HG03064 (cell line): ENCODE results near the gene PGLYRP2.

ENCODE experiments used
- ATAC-seq: cut with Tn5 transposase; IDR thresholded peaks from one replicate; pipeline ENCODE4 v1.9.1; 2021; ENCODE audit warnings: low read depth; ENCODE audit not compliant: unreplicated experiment

Gene PGLYRP2

GRCh38 chr19:15456871-15457700 is 22.2 kb downstream of the PGLYRP2 start:
- ATAC-seq = no peak

GRCh38 chr19:15456441-15456840 is 22.9 kb downstream of the PGLYRP2 start:
- ATAC-seq = no peak

GRCh38 chr19:15455996-15456395 is 23.3 kb downstream of the PGLYRP2 start:
- ATAC-seq = no peak

GRCh38 chr19:15453906-15454860 is 25.1 kb downstream of the PGLYRP2 start:
- ATAC-seq = no peak

- no peak for ATAC-seq
These were observed 26.2 kb downstream of the PGLYRP2 start for GRCh38 chr19:15453091-15453578.

DNA sequence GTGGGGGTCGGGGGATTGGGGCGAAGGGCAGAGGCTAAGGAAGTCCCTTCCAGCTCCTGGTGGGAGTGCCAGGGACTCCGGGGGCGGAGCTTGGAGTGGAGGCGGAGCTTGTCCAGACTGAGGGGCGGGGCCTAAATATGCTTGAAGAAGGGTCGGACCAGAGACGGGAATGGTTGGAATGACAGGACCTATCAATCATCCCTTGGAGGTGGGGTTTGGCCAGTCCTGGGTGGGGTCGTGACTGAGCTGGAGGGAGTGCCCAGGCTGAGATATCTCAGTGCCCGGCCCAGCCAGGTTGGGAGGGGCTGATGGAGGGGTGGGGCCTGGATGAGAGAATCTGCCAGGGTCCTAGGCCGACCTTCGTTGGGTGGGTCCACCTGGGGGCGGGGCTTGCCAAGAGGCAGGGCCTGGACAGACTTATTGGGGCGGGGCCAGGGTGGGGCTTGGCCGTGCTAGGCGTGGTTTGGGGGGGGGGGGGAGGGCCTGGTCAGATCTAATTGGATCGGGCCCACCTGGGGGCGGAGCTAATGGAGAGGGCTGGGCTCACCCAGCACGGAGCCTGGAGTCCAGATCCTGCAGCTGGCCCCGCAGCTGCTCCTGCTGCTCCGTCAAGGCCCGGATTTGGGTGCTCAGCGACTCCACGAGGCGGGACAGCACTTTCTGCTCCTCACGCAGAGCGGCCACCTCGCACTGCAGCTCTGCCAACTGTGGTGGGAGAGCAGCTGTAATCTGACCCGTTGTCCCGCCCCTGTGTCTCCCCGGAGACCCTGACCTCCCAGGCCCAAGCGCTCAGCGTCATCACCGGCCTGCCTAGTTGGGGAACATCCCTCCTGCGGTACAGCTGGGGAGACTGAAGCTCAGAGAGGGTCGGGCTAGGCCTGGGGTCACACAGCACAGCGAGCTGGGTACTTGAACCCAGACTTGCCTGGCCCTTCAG is 26.9 kb downstream of the PGLYRP2 start:
- no peak for ATAC-seq

DNA sequence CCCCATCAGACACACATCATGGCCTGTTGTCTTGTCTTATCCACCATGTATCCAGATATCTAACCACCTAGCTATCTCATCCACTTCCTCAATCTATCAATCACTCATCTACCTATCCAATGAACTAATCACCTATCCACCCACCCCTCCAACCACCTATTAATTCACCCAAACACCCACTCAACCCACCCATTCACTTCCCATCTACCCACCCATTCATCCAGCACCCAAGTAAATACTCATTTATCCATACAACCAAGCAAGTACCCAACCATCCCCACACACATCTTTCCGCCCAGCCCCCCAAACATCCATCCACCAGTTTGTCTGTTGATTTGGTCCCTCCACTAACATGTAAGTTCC is 28.8 kb downstream of the PGLYRP2 start:
- no peak for ATAC-seq

DNA sequence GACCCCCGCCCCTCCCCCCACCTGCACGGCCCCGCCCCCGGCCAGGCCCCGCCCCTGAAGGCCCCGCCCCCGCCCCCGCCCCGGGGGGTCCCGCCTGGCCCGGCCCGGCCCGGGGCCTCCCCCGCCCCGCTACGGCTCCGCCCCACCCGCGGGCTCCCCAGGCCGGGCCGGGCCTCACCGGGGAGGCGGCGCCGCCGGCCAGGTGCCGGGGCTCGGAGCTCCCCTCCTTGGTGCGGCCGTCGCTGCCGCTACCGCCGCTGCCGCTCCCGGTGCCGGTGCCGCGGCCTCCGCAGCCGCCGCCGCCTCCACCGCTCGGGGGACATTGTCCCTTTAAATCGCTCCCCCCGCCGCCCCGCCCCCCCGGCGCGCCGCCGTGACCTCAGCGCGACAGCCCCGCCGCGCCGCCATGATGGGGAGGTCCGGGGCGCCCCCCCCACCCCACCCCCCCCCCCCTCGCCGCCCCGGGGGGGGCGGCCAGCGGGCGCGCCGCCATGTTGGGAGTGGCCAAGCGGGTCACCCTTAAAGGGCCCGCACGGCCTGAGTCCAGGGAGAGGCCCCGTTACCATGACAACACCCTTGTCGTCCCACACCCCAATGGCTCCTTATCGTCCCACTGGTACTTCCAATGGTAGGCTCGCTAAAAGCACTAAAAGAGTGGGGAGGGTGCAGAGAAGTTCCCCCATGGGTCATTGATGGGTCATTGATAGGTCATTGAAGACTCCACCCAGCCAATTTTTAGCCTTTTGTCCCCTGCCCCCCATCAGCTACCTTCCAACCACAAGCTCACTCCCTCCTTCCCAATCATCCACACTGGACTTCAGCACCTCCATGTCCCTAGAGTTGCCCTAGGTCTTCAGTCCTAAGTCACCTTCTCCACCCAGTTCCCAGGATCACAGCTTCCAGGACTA is 29.4 kb downstream of the PGLYRP2 start, which contains the start of gene WIZ:
WIZ (minus strand) TSS at position 337 of the 908 bp plus-strand sequence. CDS start 1,649 bp downstream, outside the sequence.
- ATAC-seq = no peak

GRCh38 chr19:15448778-15449619 is 30.3 kb downstream of the PGLYRP2 start:
- no peak for ATAC-seq

DNA sequence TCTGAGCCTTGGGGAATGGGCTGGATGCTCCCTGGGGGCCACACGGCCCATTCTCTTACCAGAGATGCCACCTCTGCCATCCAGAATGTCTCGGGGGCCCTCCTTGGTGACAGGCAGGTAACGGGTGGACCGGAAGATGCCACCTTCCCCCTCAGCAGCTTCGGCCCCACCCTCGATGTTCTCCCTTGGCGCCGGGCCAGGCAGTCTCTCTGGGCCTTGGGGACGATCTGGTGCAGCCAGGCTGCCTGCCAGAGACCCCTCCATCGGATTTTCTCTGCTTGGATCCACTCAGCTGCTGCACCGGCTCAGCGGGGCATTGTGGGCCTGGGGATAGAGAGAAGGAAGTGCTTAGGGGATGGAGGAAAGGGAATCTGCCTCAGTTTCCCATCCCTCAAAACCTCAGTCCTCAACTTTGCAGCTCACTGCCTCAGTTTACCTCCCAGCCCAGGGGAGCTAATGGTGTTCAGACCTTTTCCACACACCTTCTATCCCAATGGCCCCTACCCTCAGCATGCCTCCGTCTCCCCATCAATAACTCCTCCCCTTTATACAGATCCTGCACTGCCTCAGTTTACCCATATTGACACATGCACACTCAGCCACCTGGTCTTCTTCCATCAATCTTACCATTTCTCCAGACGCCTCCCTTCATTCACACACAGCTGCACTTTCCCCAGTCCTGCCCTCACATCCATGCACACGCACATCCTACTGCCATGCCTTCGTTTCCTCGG is 31.1 kb downstream of the PGLYRP2 start:
- ATAC-seq = no peak

DNA sequence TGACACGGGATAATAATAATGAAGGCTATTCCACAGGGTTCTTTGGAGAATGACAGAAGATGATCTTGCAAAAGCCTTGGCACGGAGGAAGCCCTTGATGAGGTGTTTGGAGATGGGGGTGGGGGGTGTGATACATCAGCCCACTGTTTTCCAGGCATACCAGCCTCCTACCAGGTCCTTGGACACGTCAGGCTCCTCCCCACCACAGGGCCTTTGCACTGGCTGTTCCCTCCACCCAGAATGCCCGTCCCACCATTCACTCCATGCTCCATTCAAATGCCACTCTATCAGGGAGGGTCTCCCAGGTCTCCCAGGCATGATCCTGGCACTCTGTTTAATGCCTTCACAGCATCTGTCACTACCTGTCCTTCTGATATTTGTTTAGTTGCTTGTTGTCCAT is 32.2 kb downstream of the PGLYRP2 start:
- no peak for ATAC-seq

- no peak for ATAC-seq
These were observed 33.4 kb downstream of the PGLYRP2 start for GRCh38 chr19:15445807-15446376.

- no peak for ATAC-seq
These were observed 34.1 kb downstream of the PGLYRP2 start for GRCh38 chr19:15445227-15445605.

DNA sequence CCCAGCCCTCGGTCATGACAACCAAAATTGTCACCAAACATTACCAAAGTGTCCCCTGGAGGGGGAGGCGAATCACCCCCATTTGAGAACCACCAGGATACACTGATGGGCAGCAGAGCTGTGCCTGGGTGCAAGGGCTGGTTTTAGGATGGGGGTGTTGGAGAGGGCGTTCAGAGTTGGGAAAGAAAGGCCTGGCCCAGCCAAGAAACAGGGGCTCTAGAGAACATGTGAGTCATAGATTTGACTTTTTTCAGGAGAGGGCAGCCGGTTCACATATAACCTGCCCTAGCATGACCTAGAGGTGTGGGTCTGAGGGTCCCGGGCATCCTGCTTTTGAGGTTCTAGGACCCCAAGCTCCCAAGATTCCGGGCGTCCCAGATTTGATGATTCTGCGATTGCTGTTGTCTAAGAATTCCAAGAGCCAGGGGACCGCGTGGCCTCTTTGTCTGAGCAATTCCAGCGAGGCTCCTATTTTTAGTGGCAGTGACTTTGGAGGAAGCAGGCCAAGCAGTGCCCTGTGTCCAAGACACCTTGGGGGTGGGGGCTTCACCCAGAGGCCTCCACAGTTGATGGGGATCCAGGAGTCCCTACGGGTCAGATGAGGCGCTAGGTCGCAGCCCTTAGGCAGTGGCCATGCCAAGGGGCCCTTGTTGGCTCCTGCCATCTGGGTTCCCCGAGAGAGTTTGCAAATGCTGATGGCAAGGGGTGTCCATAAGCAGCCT is 34.6 kb downstream of the PGLYRP2 start:
- no peak for ATAC-seq

DNA sequence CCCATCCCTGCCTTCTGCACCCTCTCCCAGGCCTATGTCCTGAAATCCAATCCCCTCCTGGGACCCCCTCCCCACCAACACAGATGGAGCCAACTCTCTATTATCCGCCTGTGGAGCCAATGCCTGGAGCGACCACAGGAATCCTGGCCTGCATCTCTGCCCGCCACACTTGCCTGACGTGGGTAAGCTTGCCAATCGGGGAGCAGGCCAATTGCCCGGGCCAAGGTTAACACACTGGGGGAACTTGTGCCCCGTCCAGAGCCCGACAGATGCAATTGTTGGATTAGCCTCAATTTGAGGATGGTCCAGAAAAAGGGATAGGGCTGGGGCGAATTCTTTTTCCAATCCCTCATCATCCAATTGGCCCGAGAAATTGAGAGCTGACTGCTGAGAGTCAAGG is 35.5 kb downstream of the PGLYRP2 start:
- no peak for ATAC-seq

- ATAC-seq = no peak
These were observed 36.0 kb downstream of the PGLYRP2 start for GRCh38 chr19:15443325-15443724.
